LoVo (cell line): ENCODE data around the gene FOLR1.
"Not testable (repeated sequence)": the region's sequence is repeated elsewhere in the genome, so short reads cannot be mapped to it uniquely, and the experiment has no call there.

Experiments used
- DNase-seq: peaks from one replicate; pipeline ENCODE4 v3.0.0-alpha.2; 2016; ENCODE audit warnings: low spot score

FOLR1 gene

DNA sequence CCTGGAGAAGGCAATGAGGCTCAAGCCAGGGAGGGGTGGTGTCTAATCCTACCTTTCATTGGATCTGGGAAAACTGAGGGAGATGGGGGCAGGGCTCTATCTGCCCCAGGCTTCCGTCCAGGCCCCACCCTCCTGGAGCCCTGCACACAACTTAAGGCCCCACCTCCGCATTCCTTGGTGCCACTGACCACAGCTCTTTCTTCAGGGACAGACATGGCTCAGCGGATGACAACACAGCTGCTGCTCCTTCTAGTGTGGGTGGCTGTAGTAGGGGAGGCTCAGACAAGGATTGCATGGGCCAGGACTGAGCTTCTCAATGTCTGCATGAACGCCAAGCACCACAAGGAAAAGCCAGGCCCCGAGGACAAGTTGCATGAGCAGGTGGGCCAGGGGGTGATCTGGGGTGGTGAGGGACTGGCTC lies at the start of gene FOLR1:
TSS of gene FOLR1 (plus strand) at position 180 of the 421 bp plus-strand sequence. CDS start at position 214, 34 bp downstream.
- DNase-seq = peak; percentile 53

DNA sequence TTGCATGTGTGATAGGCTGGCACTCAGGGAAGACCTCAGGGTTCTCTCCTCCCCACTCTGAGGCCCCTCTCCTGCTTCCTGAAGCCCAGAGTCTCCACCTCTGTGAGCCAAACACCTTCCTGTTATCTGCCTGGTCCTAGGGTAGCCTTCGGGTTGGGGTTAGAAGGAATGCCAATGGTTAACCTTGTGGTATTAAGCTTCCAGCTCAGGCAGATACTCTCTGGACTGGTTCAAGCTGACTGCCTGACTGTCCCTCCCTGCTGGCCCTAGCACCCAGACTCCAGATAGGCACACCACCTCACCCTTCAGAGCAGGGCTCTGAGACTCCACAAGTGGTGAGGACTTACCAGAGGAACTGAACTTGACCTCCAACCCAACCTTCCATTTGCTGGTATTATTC lies 49.4 kb upstream of the FOLR1 start:
- not testable (repeated sequence) for DNase-seq

DNA sequence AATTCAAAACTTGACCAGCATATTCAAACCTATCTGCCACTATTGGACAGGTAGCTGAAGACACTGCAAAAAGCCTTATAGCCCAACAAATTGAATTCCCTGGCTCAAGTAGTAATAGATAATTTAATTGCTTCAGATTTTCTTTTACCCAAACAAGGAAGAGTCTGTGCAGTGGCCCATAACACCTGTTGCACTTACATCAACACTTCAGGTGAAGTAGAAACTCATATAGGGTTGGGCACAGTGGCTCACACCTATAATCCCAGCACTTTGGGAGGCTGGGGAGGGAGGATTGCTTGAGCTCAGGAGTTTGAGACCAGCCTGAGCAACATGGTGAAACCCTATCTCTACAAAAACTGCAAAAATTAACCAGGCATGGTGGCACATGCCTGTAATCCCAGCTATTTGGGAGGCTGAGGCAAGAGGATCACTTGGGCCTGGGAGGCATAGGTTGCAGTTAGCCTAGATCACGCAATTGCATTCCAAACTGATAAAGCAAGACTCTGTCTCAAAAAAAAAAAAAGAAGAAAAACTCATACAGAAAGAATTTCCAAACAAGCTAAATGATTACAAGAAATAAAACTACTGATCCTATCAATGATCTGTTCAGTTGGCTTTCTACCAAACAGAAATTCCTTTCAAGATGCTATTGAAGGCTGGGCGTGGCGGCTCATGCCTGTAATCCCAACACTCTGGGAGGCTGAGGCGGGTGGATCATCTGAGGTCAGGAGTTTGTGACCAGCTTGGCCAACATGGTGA lies 47.0 kb upstream of the FOLR1 start:
- DNase-seq = peak; percentile 29

DNA sequence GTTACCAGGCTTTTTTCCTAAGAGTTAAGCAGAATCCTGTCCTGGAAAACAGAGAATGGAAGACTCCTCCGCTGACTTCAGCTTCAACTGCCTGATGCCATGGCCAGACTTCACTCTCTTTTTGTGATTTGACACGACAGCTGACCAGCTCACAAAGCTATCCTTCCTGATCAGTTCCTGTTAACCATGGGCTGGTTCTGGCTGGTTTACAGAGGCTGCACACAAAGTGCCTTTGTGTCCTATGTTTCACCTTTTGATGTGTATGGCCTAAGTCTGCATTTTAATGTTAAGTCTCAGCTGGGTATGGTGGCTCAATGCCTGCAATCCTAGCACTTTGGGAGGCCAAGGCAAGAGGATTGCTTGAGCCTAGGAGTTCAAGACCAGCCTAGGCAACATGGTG lies 45.3 kb upstream of the FOLR1 start:
- DNase-seq = no peak

DNA sequence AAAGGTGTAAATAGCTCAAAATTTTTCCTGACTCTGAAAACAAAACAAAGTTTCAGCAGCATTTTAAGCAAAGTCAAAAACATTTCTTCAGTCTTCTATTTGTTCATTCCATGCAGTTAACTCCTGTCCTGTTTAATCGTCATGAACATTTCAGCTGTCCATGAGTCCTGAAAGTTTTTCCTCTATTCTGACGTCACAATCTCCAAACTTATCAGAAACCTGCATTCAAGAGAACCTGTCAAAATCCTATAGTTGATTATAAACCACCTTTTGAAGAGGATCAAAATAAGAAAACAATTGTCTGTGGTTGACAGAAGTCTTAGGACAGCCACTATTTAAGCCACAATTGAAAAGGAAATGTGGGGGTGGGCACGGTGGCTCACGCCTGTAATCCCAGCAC lies 41.1 kb upstream of the FOLR1 start:
- no peak for DNase-seq

DNA sequence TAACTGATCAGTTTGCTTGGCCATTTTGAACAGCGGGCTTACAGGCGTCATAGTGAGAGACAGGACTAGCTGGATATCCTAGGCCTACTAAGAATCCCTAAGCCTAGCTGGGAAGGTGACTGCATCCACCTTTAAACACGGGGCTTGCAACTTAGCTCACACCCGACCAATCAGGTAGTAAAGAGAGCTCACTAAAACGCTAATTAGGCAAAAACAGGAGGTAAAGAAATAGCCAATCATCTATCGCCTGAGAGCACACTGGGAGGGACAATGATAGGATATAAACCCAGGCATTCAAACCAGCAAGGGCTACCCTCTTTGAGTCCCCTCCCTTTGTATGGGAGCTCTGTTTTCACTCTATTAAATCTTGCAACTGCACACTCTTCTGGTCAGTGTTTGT lies 38.1 kb upstream of the FOLR1 start:
- not testable (repeated sequence) for DNase-seq

DNA sequence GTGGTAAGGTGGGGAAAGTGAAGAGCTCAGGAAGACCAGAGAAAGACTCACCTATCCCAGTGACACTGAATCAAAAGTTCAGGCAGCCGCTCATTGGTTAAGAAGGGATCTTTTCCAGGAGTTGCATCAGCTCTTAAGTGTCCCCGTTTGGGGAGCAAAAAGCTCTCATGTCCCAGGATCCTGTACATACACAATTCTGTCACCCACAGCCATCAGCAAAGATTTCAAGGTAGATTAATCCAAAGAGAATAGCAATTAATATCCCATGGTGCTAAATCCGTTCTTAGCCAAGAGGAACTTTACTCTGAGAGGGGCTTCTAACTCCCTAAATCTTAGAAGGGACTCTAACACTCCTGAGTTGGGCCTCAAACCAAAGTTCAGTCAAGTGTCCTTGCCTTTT lies 37.1 kb upstream of the FOLR1 start:
- no peak for DNase-seq

DNA sequence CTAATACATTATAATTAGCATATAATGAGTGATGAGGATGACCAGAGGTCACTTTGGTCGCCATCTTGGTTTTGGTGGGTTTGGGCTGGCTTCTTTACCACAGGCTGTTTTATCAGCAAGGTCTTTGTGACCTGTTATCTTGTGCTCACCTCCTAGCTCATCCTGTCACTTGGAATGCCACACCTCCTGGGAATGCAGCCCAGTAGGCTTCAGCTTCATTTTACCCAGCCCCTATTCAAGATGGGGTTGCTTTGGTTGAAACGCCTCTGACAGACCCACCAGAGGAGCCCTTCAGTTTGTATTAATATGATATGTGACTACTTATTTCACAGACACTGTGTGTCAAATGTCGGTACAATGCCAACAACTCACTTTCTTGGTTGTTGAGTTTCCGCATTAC lies 36.2 kb upstream of the FOLR1 start:
- no peak for DNase-seq

DNA sequence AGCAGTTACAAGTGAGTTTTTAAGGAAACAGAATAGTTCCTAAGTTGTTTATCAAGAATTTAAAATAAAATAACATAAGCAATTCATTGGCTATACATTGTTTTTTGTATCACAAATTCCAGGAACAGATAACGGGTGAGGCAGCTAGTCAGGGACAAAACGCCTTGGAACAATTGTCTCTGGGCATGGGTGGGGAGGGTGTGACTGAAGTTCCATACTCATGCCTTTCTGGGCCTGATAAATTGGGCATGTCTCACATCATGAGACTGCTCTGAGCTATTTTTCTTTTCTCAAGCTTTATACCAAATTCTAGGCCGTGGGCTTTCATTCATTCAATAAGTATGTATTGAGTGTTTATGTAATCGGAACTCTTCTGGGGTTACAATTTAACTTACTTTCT lies 34.8 kb upstream of the FOLR1 start:
- no peak for DNase-seq

DNA sequence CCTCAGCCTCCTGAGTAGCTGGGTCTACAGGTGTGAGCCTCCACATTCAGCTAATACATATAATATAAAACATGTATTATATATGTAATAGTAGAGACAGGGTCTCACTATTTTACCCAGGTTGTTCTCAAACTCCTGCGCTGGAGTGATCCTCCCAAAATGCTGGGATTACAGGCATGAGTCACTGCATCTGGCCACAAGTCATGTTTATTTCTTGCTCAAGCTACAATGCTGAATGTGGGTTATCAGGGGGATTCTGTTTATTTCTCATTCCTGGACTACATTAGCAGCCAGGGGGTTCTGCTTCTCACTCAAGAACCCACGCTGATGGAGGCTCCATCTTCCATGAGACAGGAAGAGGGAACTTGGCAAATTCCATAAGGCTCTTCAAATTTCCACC lies 31.6 kb upstream of the FOLR1 start:
- no peak for DNase-seq

DNA sequence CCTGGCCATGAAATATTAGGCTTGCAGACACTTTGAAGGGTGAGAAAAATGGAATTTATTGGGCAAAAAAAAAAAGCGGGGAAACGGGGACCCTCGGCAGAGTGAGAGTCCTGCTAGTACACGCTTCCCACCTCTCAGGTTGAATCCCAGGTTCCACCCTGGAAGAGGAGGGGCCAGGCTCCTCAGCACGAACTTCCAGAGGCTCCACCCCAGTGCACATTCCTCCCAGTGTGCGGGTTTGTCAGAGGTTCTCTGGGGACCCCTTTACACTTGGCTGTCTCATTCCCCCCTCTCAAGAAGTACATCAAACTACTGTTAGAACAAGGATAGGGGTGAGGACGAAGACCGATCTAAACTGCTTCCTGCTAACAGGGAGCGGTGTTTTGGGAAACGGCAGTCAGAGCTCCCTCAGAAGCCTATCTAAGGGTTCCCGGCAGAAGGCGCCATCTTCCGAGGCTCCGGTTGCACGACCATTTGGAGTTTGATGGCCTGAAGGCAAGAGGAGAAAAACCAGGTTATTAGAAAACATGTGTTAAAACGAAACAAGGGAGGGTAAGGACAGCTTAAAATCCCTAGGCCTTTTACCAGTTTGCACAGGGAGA lies 28.9 kb upstream of the FOLR1 start:
- DNase-seq = no peak

DNA sequence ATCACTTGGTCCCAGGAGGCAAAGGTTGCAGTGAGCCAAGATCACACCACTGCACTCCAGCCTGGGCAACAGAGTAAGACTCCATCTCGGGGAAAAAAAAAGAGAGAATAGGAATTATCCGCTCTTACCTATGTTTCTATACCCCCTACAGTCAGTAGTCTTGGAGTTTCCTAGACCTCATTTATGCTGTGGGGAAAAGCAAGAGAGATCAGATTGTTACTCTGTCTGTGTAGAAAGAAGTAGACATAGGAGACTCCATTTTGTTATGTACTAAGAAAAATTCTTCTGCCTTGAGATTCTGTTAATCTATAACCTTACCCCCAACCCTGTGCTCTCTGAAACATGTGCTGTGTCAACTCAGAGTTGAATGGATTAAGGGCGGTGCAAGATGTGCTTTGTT lies 27.8 kb upstream of the FOLR1 start:
- DNase-seq = not testable (repeated sequence)

DNA sequence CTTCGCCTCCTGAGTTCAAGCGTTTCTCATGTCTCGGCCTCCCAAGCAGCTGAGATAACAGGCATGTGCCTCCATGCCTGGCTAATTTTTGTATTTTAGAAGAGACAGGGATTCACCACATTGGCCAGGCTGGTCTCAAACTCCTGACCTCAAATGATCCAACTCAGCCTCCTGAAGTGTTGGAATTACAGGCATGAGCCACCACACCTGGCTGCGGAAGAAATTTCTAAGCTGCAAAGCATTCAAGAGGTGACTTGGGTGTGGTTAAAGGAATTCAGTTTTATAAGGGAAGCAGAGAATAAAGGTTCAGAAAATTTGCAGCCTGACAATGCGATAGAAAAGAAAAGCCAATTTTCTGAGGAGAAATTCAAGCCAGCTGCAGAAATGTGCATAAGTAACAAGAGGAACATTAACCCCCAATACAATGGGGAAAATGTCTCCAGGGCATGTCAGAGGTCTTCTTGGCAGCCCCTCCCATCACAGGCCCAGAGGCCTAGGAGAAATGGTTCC lies 22.8 kb upstream of the FOLR1 start:
- peak; percentile 9 for DNase-seq

DNA sequence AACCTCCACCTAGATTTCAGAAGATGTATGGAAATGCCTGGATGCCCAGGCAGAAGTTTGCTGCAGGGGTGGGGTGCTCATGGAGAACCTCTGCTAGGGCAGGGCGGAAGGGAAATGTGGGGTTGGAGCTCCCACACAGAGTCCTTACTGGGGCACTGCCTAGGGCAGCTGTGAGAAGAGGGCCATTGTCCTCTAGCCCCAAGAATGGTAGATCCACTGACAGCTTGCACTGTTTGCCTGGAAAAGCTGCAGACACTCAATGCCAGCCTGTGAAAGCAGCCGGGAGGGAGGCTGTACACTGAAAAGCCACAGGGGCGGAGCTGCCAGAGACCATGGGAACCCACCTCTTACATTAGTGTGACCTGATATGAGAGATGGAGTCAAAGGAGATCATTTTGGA lies 22.2 kb upstream of the FOLR1 start:
- DNase-seq = not testable (repeated sequence)

DNA sequence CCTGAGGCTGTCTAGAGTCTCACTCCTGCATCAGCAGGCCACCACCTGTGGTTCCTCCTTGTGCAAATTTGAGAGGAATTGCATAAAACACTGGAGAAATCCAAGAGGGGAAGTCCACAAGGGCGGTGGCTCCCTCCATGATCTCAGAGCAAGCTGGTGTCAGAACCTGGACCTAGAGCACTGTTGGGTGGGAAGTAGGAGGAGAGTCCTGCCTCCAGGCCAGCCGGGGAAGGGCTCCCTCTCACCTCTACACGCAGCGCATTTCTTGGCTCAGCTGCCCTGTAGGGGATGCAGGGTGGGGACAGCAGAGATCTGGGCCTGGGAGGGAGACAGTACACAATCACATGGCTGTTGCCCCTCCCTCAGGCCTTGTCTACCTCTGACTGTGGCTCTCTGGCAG lies 19.9 kb upstream of the FOLR1 start:
- not testable (repeated sequence) for DNase-seq

DNA sequence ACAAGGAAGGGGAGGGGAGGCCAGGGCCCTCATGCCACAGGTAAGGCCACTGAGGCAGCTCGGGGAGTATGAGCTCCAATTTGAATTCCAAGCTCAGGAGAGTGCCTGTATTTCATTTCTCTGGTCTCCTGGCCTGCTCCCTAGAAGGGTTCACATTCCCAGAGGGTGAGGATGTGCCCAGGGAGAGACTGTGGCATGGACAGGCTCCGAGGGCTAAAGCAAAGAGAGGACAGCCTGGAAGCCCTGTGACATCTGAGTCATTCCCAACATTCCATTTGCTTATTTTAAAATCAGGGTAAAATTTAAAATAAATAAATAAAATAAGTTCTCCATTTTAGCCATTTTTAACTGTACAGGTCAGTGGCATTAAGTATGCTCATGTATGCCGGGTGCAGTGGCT lies 18.6 kb upstream of the FOLR1 start:
- DNase-seq = no peak

DNA sequence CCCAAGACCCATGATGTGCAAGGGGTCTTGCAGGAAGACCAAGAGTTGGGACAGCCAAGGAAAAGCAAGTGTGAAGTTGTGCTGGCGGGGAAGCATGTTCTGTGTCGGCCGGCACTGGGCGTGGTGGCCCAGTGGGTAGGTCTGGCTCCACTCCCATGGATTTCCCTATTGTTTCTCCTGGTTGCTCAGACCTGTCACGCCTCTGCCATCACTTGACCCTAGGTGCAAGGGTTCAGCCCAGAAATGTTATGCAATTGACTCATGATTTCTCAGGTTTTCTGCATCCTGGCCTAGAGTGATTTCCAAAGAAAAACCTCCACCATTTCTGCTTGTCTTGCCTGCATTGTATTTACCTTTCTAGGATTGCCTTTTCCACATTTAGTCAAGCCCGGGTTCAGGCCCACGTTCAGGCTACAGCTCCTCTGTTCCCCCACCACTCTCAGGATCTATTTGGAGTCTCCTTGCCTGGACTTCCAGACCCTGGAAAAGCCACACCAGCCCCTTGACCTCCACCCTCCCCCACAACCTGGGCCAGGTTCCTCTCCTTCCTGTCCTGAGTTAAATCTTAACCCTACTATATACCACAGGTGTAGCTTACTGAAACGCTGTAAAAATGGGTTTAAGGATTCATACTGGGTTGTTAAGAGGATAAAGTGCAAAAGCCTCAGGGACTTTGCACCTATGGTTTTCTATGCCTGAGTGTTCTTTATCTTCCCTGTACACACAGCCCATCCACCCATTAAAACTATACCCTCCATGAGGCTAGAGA lies 17.5 kb upstream of the FOLR1 start:
- peak; percentile 20 for DNase-seq

DNA sequence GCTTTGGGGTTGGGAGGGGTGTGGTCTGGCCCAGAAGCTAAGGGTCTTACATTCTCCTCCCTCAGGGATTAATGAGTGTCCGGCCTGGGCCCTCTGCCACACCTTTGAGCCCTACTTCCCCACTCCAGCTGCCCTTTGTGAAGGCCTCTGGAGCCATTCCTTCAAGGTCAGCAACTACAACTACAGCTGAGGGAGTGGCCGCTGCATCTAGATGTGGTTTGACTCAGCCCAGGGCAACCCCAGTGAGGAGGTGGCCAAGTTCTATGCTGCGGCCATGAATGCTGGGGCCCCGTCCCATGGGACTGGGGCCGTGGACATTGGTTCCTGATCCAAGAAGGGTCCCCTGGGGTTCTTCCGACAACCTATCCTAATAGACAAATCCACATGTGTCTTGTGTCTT lies 14.3 kb upstream of the FOLR1 start:
- no peak for DNase-seq

DNA sequence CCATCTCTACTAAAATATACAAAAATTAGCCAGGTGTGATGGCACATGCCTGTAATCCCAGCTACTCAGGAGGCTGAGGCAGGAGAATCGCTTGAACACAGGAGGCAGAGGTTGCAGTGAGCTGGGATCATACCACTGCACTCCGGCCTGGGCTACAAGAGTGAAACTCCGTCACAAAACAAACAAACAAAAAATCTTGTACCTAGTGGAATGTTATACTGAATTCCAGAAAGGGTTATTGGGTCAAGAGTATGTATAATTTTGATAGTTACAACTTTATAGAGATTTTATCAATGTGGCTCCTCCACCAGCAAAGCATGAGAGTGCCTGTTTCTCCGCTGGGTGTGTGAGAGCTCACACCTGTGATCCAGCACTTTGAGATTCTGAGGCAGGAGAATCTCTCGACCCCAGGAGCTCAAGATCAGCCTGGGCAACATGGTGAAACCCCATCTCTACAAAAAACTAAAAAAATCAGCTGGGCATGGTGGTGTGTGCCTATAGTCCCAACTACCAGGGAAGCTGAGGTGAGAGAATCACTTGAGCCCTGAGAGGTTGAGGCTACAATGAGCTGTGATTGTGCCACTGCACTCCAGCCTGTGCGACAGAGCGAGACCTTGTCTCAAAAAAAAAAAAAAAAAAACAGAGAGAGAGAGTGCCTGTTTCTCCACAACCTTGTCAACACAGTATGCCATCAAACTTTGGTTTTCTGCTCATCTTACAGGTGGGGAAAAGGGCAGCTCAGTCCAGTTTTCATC lies 12.7 kb upstream of the FOLR1 start:
- no peak for DNase-seq

DNA sequence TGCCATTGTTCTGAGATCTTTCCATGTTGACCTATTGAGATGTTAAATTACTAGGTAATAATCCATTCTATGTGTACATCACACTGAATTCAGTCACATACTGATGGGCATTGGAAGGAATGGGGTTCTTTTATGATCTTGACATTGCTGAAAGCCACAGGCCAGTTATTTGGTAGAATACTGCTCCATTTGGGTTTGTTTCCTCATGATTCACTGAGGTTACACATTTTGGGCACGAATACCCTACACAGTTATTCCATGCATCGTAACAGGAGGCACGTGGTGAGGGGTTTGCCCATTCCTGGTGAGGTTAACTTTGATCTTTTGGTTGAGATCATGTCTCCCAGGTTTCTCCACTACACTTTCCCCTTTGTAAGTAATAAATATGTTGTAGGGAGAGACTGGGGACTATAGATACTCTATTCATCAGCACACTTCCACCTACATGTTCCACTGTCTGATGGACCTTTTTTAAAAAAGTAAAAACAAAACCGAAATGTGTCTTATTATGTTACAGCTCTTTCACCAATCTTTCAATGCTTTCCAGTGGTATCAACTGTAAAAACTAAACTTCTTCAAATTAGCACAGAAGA lies 12.0 kb upstream of the FOLR1 start:
- DNase-seq = no peak

DNA sequence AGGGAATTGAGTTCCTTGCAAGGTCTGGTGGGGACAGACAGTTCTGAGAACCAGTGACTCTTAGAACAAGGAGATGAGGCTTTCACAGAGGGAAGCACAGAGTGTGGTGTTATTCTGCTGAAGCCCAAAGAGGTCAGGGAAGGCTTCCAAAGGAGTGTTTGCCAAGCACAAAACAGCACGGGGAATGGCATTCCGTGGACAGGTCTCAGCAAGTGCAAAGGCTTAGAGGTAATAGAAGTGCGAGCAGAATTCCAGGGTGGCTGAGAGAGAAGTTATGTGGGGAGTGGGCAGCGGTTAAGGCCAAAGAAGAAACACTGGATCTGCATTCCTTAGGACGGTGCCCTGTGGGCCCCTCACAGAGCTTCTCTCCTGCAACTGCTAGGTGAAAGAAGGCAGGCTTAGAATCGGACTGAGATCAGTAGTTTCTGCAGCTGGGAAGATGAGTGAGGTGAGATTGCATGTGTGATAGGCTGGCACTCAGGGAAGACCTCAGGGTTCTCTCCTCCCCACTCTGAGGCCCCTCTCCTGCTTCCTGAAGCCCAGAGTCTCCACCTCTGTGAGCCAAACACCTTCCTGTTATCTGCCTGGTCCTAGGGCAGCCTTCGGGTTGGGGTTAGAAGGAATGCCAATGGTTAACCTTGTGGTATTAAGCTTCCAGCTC lies 10.9 kb upstream of the FOLR1 start:
- DNase-seq = not testable (repeated sequence)
